AG10803 (cell line): ENCODE results near the gene RPA3.
A peak's percentile ranks its signal among the peaks of the same experiment; 100 is the strongest.
"Not testable (repeated sequence)": the region's sequence is repeated elsewhere in the genome, so short reads cannot be mapped to it uniquely, and the experiment has no call there.

Experiments
- DNase-seq: peaks from one replicate; pipeline ENCODE4 v3.0.0; 2010; ENCODE audit warnings: low read depth
- H3K4me3 ChIP-seq: 2 replicates; pipeline ENCODE4 v1.5.1; 2011; ENCODE audit warnings: mild to moderate bottlenecking, low read length, control low read depth
- CTCF ChIP-seq: conservative IDR thresholded peaks from 2 replicates; pipeline ENCODE4 v1.5.1; 2011; ENCODE audit warnings: mild to moderate bottlenecking, low read length, control low read depth, inconsistent platforms

Gene RPA3

GRCh38 chr7:7686811-7687508 lies 31.4 kb downstream of the RPA3 start:
- TF ChIP-seq CTCF = no peak
- H3K4me3 ChIP-seq = no peak overlapping the region
- DNase-seq = no peak

- no peak for DNase-seq
- no peak for TF ChIP-seq CTCF
- H3K4me3 ChIP-seq = no peak overlapping the region
Observed at GRCh38 chr7:7682861-7683260, 35.5 kb downstream of the RPA3 start.

- no peak for DNase-seq
- no peak overlapping the region for H3K4me3 ChIP-seq
- no peak for TF ChIP-seq CTCF
Observed at GRCh38 chr7:7681936-7682329, 36.5 kb downstream of the RPA3 start.

- peak; percentile 61 for DNase-seq
- H3K4me3 ChIP-seq = no peak overlapping the region
- TF ChIP-seq CTCF = peak; percentile 70
Observed at GRCh38 chr7:7681191-7681935, 37.0 kb downstream of the RPA3 start.

- DNase-seq, H3K4me3 ChIP-seq: not testable (repeated sequence)
Observed at GRCh38 chr7:7679640-7680039, 38.8 kb downstream of the RPA3 start.

- H3K4me3 ChIP-seq = no peak overlapping the region
- DNase-seq = no peak
- TF ChIP-seq CTCF = no peak
Observed at GRCh38 chr7:7675686-7676085, 42.7 kb downstream of the RPA3 start.

GRCh38 chr7:7673240-7673550 lies 45.2 kb downstream of the RPA3 start:
- H3K4me3 ChIP-seq = no peak overlapping the region
- TF ChIP-seq CTCF = no peak
- DNase-seq = no peak
